ENCODE results near the gene ADAT1. TPM values are rescaled to one million over a fixed set of nuclear protein-coding genes. Genes with fewer than 3 reads are reported as not detected.

Gene ADAT1
- total RNA-seq, 4 donors from 2014 or later = 27.2 to 38.7 (median 32.4) TPM

DNA sequence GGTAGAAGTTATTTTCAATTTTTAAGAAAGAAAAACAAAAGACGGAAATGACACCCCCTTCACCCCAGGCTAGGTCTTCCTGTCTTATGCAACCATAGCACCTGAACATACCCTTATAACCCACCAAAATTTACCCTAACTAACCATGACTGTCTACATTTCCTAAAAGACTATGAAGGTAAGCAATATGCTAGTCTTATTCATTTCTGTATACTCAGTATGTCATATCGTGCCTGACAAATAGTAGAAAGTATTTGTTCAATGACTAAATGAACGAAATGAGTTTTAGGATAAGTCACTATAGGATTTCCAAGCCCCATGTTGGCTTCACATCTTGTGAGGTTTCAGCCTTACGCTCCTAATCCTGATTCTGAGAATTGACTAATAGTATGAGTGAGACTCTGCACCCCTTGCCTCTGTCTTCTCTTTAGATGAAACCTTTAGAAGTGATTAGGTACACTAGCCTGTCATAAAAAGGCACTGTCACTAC, 6.5 kb downstream of the ADAT1 start:
- WGBS, 2 donors (ENCODE audit: low coverage in 1 of 2) = 95 to 96% methylated on average over 4 of the region's 4 CpGs
- no peak overlapping the region for H3K27ac ChIP-seq
- TF ChIP-seq, protein P1, sequence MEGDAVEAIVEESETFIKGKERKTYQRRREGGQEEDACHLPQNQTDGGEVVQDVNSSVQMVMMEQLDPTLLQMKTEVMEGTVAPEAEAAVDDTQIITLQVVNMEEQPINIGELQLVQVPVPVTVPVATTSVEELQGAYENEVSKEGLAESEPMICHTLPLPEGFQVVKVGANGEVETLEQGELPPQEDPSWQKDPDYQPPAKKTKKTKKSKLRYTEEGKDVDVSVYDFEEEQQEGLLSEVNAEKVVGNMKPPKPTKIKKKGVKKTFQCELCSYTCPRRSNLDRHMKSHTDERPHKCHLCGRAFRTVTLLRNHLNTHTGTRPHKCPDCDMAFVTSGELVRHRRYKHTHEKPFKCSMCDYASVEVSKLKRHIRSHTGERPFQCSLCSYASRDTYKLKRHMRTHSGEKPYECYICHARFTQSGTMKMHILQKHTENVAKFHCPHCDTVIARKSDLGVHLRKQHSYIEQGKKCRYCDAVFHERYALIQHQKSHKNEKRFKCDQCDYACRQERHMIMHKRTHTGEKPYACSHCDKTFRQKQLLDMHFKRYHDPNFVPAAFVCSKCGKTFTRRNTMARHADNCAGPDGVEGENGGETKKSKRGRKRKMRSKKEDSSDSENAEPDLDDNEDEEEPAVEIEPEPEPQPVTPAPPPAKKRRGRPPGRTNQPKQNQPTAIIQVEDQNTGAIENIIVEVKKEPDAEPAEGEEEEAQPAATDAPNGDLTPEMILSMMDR (IDR thresholded peaks at IDR 0.05) = no peak
- TF ChIP-seq POLR2A (IDR thresholded peaks at IDR 0.05) (no peak), EP300 (IDR thresholded peaks at IDR 0.05) (no peak), POLR2AphosphoS5 (IDR thresholded peaks at IDR 0.05) (no peak)
- ATAC-seq = no peak
- no peak overlapping the region for H3K4me3 ChIP-seq
- H3K36me3 ChIP-seq = peaks cover 0 to 85% of the 10 kb centered on the region in 2 donors
- H3K4me1 ChIP-seq = peaks cover 0 to 10% (median under 1%) of the 10 kb centered on the region in 3 donors
- H3K9me3 ChIP-seq = no peaks in the 10 kb centered on the region
- no peaks in the 10 kb centered on the region for H3K27me3 ChIP-seq

- Histone ChIP-seq H3K27ac (no peak overlapping the region), H3K4me1 (peaks cover 0 to under 1% (median 0%) of the 10 kb centered on the region in 3 donors), H3K9me3 (no peaks in the 10 kb centered on the region), H3K4me3 (no peak overlapping the region), H3K27me3 (no peaks in the 10 kb centered on the region), H3K36me3 (peaks cover 0 to 94% of the 10 kb centered on the region in 2 donors)
- WGBS, 2 donors (ENCODE audit: low coverage in 1 of 2) = 94% methylated on average over 2 of the region's 2 CpGs; no CpG with 5 or more reads in 1 of the 2 donors
- TF ChIP-seq EP300 (IDR thresholded peaks at IDR 0.05) (no peak), POLR2A (IDR thresholded peaks at IDR 0.05) (no peak), POLR2AphosphoS5 (IDR thresholded peaks at IDR 0.05) (no peak)
- TF ChIP-seq, protein P1 (IDR thresholded peaks at IDR 0.05) = no peak
- no peak for ATAC-seq
Measured at GRCh38 chr16:75615619-75616018, 7.5 kb downstream of the ADAT1 start.

DNA sequence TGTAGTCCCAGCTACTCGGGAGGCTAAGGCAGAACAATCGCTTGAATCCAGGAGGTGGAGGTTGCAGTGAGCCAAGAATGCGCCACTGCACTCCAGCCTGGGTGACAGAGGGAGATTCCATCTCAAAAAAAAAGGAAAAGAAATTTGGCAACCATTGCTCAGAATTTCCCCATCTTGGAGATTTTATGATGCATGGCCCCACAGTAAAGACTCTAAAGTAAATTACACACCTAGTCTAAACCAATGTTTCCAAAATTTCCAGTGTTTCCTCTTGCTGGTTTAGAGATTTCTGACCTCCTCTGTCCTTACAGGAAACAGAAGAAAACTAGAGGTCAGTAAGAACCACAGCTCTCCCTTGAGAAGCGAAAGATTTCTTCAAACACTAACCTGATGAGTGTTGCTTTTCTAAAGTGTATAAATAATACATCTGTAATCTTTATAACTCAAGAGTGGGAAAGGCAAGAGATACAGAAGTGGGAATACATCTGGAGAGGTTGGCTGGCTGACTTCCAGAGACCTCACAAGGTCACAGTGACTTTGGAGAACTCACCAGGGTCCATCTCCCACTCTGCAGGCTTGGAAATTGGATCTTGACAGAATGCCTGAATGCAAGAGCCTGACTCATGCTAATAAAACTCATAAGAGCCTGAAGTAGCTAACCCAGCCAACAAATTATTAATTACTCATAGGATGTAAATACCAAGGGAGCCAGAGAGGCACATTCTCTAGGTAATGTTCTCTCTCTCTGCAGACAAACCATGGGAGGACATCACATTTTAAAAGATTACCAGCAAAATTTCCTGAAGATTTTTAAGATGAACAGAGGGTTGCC, 8.8 kb downstream of the ADAT1 start:
- no peak for ATAC-seq
- Histone ChIP-seq H3K4me3 (no peak overlapping the region), H3K27me3 (no peaks in the 10 kb centered on the region), H3K4me1 (no peaks in the 10 kb centered on the region), H3K9me3 (no peaks in the 10 kb centered on the region), H3K27ac (no peak overlapping the region), H3K36me3 (peaks cover 0 to 96% of the 10 kb centered on the region in 2 donors)
- no peak for TF ChIP-seq POLR2A (IDR thresholded peaks at IDR 0.05)
- no peak for TF ChIP-seq EP300 (IDR thresholded peaks at IDR 0.05)
- 100% methylated on average over 2 to 4 of the region's 4 CpGs for WGBS, 2 donors (ENCODE audit: low coverage in 1 of 2)

DNA sequence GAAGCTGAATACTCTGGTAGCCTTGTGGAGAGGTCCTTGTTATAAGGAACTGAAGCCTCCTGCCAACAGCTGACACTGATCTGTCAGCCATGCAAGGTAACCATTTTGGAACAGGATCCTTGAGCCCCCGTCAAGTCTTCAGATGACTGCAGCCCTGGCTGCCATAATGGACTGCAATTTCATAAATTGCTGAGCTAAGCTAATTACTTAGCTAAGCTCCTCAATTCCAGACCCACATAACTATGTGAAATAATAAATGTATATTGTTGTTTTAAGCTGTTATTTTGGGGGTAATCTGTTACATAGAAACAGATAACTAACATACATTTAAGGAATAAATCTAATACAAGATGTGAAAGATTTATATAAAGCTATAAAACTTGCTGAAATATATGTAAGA, 16.6 kb downstream of the ADAT1 start:
- no peak for ATAC-seq
- Histone ChIP-seq H3K36me3 (peaks cover 3 to 85% of the 10 kb centered on the region in 2 donors), H3K4me1 (no peaks in the 10 kb centered on the region), H3K4me3 (no peak overlapping the region), H3K27me3 (no peaks in the 10 kb centered on the region), H3K9me3 (no peaks in the 10 kb centered on the region), H3K27ac (no peak overlapping the region)
- 83% methylated on average over 1 of the region's 1 CpG; no CpG with 5 or more reads in 1 of the 2 donors for WGBS, 2 donors (ENCODE audit: low coverage in 1 of 2)
- TF ChIP-seq POLR2A (IDR thresholded peaks at IDR 0.05) = no peak
- TF ChIP-seq POLR2AphosphoS5 (IDR thresholded peaks at IDR 0.05) = no peak
- TF ChIP-seq, protein P1 (IDR thresholded peaks at IDR 0.05) = no peak
- no peak for TF ChIP-seq EP300 (IDR thresholded peaks at IDR 0.05)

DNA sequence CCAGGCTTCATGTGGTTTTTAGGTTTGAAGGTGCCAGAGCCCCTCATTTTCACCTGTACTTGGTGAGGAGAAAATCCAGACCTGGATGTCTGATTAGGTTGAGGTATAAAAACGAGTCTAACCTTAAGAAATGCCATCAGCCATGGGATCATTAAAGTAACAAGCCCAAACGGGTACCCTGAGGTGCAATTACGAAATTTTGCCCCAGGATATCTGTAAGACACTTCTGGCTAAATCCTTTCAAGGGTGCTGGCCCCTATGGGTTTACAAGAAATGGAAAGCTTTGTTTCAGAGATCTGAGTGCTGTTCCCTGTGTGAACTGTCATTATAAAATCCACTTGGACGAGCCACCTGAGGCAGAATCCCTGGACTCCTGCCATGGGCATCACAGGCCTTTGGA, 19.8 kb downstream of the ADAT1 start:
- 83 to 87% methylated on average over 3 to 4 of the region's 4 CpGs for WGBS, 2 donors (ENCODE audit: low coverage in 1 of 2)
- H3K27ac ChIP-seq = no peak overlapping the region
- TF ChIP-seq EP300 (IDR thresholded peaks at IDR 0.05) (no peak), POLR2AphosphoS5 (IDR thresholded peaks at IDR 0.05) (no peak), POLR2A (IDR thresholded peaks at IDR 0.05) (no peak)
- TF ChIP-seq, protein P1 (IDR thresholded peaks at IDR 0.05) = no peak
- no peak for ATAC-seq
- no peaks in the 10 kb centered on the region for H3K4me1 ChIP-seq
- H3K9me3 ChIP-seq = no peaks in the 10 kb centered on the region
- no peaks in the 10 kb centered on the region for H3K27me3 ChIP-seq
- peaks cover 3 to 84% of the 10 kb centered on the region in 2 donors for H3K36me3 ChIP-seq
- H3K4me3 ChIP-seq = no peak overlapping the region

Measured in gastroesophageal sphincter (tissue), 4 donors.